Spleen (tissue), 11 donors: ENCODE results near the gene SLC48A1. TPM values are rescaled to one million over a fixed set of nuclear protein-coding genes. Genes with fewer than 3 reads are reported as not detected.
A peak's percentile ranks its signal among the peaks of the same experiment; 100 is the strongest.

Experiments
- DNase-seq: peaks from one replicate; pipeline ENCODE4 v3.0.0-alpha.2; 2020
- H3K27ac ChIP-seq, 8 donors: fragments of 200-600 bp; sonication (generic) in 7 of 8; 1 replicate in 4 of 8; 2 replicates in 4 of 8; pipeline versions ENCODE4 v1.5.0 to v1.8.0; 2016 to 2021; ENCODE audit warnings: inconsistent platforms in 4 of 8, mild to moderate bottlenecking in 4 of 8, moderate library complexity in 1 of 8
- H3K27me3 ChIP-seq, 7 donors: fragments of 200-600 bp; sonication (generic) in 6 of 7; replicated peaks in 1 of 7; 1 replicate in 4 of 7; 2 replicates in 3 of 7; pipeline versions ENCODE4 v1.5.0 to v1.8.0; 2016 to 2021; ENCODE audit warnings: inconsistent platforms in 3 of 7, mild to moderate bottlenecking in 1 of 7
- H3K36me3 ChIP-seq, 6 donors: fragments of 200-600 bp; sonication (generic) in 5 of 6; 1 replicate in 4 of 6; 2 replicates in 2 of 6; pipeline versions ENCODE4 v1.5.0 to v1.8.0; 2016 to 2021; ENCODE audit warnings: inconsistent platforms in 2 of 6
- H3K4me1 ChIP-seq, 6 donors: fragments of 200-600 bp; sonication (generic) in 5 of 6; 1 replicate in 3 of 6; 2 replicates in 3 of 6; pipeline versions ENCODE4 v1.5.0 to v1.8.0; 2016 to 2021; ENCODE audit warnings: inconsistent platforms in 3 of 6
- H3K4me3 ChIP-seq, 8 donors: fragments of 200-600 bp; sonication (generic) in 7 of 8; 1 replicate in 4 of 8; 2 replicates in 4 of 8; pipeline versions ENCODE4 v1.5.0 to v1.8.0; 2016 to 2021; ENCODE audit warnings: inconsistent platforms in 4 of 8, mild to moderate bottlenecking in 4 of 8, moderate library complexity in 2 of 8
- H3K9me3 ChIP-seq, 8 donors: fragments of 200-600 bp; sonication (generic) in 7 of 8; 1 replicate in 4 of 8; 2 replicates in 4 of 8; pipeline versions ENCODE4 v1.5.0 to v1.8.0; 2016 to 2021; ENCODE audit warnings: inconsistent platforms in 4 of 8
- CTCF ChIP-seq, 11 experiments: fragments of 200-600 bp in 7 of 11; fragments of 450-650 bp in 4 of 11; sonication (generic) in 4 of 11; IDR thresholded peaks in 8 of 11; conservative IDR thresholded peaks in 3 of 11; 1 replicate in 7 of 11; 2 replicates in 4 of 11; pipeline versions ENCODE4 v1.4.0 to v1.8.0; 2016 to 2021; ENCODE audit warnings: antibody characterized with exemption in 11 of 11, inconsistent platforms in 4 of 11, mild to moderate bottlenecking in 1 of 11
- POLR2A ChIP-seq, 3 donors: fragments of 450-650 bp; IDR thresholded peaks; one replicate each; pipeline ENCODE4 v1.5.1; 2017; ENCODE audit warnings: antibody characterized with exemption in 3 of 3, mild to moderate bottlenecking in 1 of 3
- POLR2AphosphoS5 ChIP-seq, 3 donors: sonication (generic); formaldehyde crosslinking; IDR thresholded peaks; one replicate each; pipeline ENCODE4 v1.5.1; 2017; ENCODE audit warnings: antibody characterized with exemption in 3 of 3
- WGBS, 5 donors: extraction: QIAGEN DNeasy Blood & Tissue Kit in 3 of 5; methylation state at CpG; one replicate each; pipeline versions ENCODE4 v1.1.5 to v1.1.7; 2013 to 2018; 5-methylcytosine and 5-hydroxymethylcytosine counted together
- intact Hi-C: fragments of 100-400 bp; cut with DNase I; formaldehyde crosslinking; loops from one replicate; pipeline ENCODE4 v1.15.0; 2023; ENCODE audit warnings: low total_unique reads
- polyA plus RNA-seq, 3 donors: library from polyadenylated mRNA; stranded (reverse); fragments of 200-250 nt; gene quantifications; one replicate each; pipeline ENCODE4 v1.2.1, GENCODE V29; 2013
- total RNA-seq, 7 donors: library from RNA; depleted of rRNA in 3 of 7; stranded (reverse); fragments of >200 nt in 3 of 7; fragmentation: NEBNext Ultra II Directional in 4 of 7; extraction: Animal tissue kit (Norgen Biotek cat#: 25700) in 4 of 7; gene quantifications; one replicate each; pipeline versions ENCODE4 v1.1.0 to v1.2.1, GENCODE V29; 2016 to 2021
- donor health status: healthy with polysubstance abuse.
- donor health status: DM: no; HTN: no; CAD: no; lungs with moderate emphysema.
- donor health status: DM: no; HTN: no; CAD: no.
- donor health status: Bipolar disorder and iron deficiency.
- donor health status: healthy.
- donor health status: DM: no; HTN: no; CAD: no.
- donor health status: DM: yes; HTN: yes; CAD: no.

SLC48A1 gene
- total and polyA plus RNA-seq, 10 donors: 8.4 to 66.4 (median 38.0) TPM

GRCh38 chr12:47744005-47744651 is 28.9 kb upstream of the SLC48A1 start:
- DNase-seq: no peak
- no peak overlapping the region for H3K4me3 ChIP-seq
- 51 to 60% (median 53%) methylated on average over 10 of the region's 10 CpGs for WGBS, 5 donors
- H3K4me1 ChIP-seq: peaks cover 24 to 60% (median 43%) of the 10 kb centered on the region in 6 donors
- H3K27ac ChIP-seq: no peak overlapping the region
- no peak for TF ChIP-seq POLR2A (IDR thresholded peaks at IDR 0.05)
- TF ChIP-seq CTCF (IDR thresholded peaks at IDR 0.05 in 8 of 11, conservative IDR thresholded peaks at IDR 0.05 in 3 of 11): peak in 9 of 11 experiments; percentile 37 to 72 (median 57)
- peak in 1 of 3 donors; percentile 6 for TF ChIP-seq POLR2AphosphoS5 (IDR thresholded peaks at IDR 0.05)
- H3K9me3 ChIP-seq: no peaks in the 10 kb centered on the region
- peaks cover 0 to 38% (median 6%) of the 10 kb centered on the region in 6 donors for H3K36me3 ChIP-seq
- no peaks in the 10 kb centered on the region for H3K27me3 ChIP-seq
- intact Hi-C loops: no loop called here

DNA sequence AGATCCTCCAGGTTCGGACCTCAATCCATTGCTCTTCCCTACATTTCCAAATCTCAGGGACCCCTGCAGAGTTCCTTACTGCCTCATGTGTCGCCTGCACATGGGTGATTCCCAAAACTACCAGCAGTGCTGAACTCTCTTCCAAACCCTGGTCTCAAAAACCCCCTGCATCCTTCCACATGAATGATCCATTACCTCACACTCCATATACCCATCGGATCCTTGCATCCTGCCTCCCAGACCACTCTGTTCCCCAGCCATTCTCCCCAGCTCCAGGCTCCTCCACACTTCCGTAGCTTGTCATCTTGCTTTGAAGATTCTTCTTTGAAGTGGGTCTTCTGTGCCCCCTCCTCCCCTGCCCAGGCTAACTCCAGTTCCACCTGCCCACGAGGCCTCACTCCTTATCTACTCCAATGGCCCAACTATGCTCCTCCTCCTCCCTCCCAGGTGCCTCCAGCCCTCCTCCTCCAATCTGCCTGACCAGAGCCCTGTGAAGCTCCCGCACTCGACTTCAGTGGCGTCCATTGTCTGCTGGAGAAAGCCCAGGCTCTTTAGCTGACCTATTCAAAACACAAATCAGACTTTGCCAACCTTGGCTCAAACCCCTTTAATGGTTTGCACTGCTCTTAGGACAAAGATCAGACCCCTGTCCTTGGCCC is 28.1 kb upstream of the SLC48A1 start:
- peaks cover 24 to 60% (median 37%) of the 10 kb centered on the region in 6 donors for H3K4me1 ChIP-seq
- H3K4me3 ChIP-seq: no peak overlapping the region
- 78 to 90% (median 83%) methylated on average over 8 of the region's 8 CpGs for WGBS, 5 donors
- H3K27me3 ChIP-seq: no peaks in the 10 kb centered on the region
- DNase-seq: no peak
- no peak overlapping the region for H3K27ac ChIP-seq
- peaks cover 0 to 46% (median 6%) of the 10 kb centered on the region in 6 donors for H3K36me3 ChIP-seq
- no peaks in the 10 kb centered on the region for H3K9me3 ChIP-seq
- intact Hi-C loops: no loop called here
- TF ChIP-seq CTCF (IDR thresholded peaks at IDR 0.05 in 8 of 11, conservative IDR thresholded peaks at IDR 0.05 in 3 of 11): no peak
- no peak for TF ChIP-seq POLR2A (IDR thresholded peaks at IDR 0.05)
- no peak for TF ChIP-seq POLR2AphosphoS5 (IDR thresholded peaks at IDR 0.05)

DNA sequence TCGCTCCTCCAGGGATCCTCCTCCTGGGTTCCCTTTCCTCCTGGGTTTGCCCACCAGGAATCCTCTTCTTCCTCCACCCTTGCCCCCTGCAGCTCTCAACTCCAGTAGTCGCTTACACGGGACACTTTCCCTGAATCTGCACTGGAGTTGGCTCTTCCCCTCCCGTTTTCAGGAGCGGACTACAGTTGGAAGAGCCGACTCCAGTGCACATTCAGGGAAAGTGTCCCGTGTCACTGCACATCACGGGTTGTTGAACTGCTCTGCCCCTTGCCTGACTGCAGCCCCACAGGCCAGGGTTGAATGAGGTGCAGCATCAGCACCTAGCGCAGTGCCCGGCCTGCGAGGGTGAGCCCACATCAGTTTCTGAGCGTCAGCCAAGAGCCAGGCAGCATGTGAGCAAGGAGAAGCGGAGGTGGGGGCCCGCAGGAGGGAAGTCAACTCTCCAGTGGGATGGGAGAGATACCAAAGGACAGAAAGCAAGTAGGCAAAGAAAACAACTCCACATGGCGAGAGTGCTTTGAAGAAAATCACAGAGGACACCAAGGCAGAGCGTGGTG is 27.5 kb upstream of the SLC48A1 start:
- Histone ChIP-seq H3K4me3 (no peak overlapping the region), H3K27ac (no peak overlapping the region), H3K36me3 (peaks cover 0 to 51% (median 6%) of the 10 kb centered on the region in 6 donors), H3K4me1 (peaks cover 23 to 60% (median 33%) of the 10 kb centered on the region in 6 donors), H3K27me3 (no peaks in the 10 kb centered on the region), H3K9me3 (no peaks in the 10 kb centered on the region)
- 77 to 89% (median 88%) methylated on average over 16 of the region's 16 CpGs for WGBS, 5 donors
- intact Hi-C loops: no loop called here
- no peak for TF ChIP-seq CTCF (IDR thresholded peaks at IDR 0.05 in 8 of 11, conservative IDR thresholded peaks at IDR 0.05 in 3 of 11)
- peak in 1 of 3 donors; percentile 30 for TF ChIP-seq POLR2AphosphoS5 (IDR thresholded peaks at IDR 0.05)
- no peak for DNase-seq

DNA sequence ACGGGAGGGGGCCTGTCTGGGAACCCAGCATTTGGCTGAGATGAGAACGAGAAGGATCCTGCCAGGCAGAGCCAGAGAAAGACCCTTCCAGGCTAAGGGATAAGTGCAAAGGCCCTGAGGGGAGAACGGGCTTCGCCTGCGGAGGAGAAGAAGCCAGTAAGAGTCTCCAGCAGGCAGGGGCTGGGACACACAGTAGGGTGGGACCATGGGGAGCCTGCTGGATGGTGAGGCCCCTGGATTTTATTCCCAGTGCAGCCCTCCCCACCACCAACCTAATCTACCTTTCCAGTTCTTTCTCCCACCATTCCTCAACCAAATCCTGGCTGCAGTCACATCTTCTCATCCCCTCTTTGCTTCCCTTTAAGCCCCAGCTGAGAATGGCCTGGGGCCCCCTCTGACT is 27.0 kb upstream of the SLC48A1 start:
- Histone ChIP-seq H3K4me3 (no peak overlapping the region), H3K4me1 (peaks cover 18 to 60% (median 33%) of the 10 kb centered on the region in 6 donors), H3K36me3 (peaks cover 0 to 56% (median 6%) of the 10 kb centered on the region in 6 donors), H3K27me3 (no peaks in the 10 kb centered on the region), H3K27ac (peak overlapping the region in 2 of 8 donors; percentile 3 to 48), H3K9me3 (no peaks in the 10 kb centered on the region)
- no peak for TF ChIP-seq POLR2AphosphoS5 (IDR thresholded peaks at IDR 0.05)
- no peak for TF ChIP-seq POLR2A (IDR thresholded peaks at IDR 0.05)
- TF ChIP-seq CTCF (IDR thresholded peaks at IDR 0.05 in 8 of 11, conservative IDR thresholded peaks at IDR 0.05 in 3 of 11): no peak
- WGBS, 5 donors: 81 to 95% (median 89%) methylated on average over 5 of the region's 5 CpGs
- no peak for DNase-seq
- intact Hi-C loops: no loop called here
